Heart left ventricle (tissue), 16 donors: Measurements from ENCODE around the gene RAB1A. TPM values are rescaled to one million over a fixed set of nuclear protein-coding genes. Genes with fewer than 3 reads are reported as not detected.

ENCODE experiments used
- ATAC-seq, 4 donors: fragments of 200-7000 bp; cut with Tn5 transposase; one replicate each; pipeline ENCODE4 v1.9.1; 2020 to 2022; ENCODE audit warnings: moderate library complexity in 4 of 4, mild to moderate bottlenecking in 3 of 4, moderate number of reproducible peaks in 1 of 4
- DNase-seq, 5 donors: peaks; one replicate each; pipeline ENCODE4 v3.0.0-alpha.2; 2020
- H3K27ac ChIP-seq, 12 donors: fragments of 200-600 bp; sonication (generic) in 4 of 12; one replicate each; pipeline versions ENCODE4 v1.5.0 to v1.8.0; 2016 to 2022; ENCODE audit warnings: mild to moderate bottlenecking in 2 of 12
- H3K27me3 ChIP-seq, 9 donors: fragments of 200-600 bp; sonication (generic) in 2 of 9; one replicate each; pipeline versions ENCODE4 v1.5.1 to v1.8.0; 2016 to 2022; ENCODE audit warnings: mild to moderate bottlenecking in 3 of 9
- H3K36me3 ChIP-seq, 9 donors: fragments of 200-600 bp; sonication (generic) in 2 of 9; one replicate each; pipeline versions ENCODE4 v1.5.0 to v1.8.0; 2018 to 2022; ENCODE audit warnings: mild to moderate bottlenecking in 2 of 9
- H3K4me1 ChIP-seq, 12 donors: fragments of 200-600 bp; sonication (generic) in 4 of 12; one replicate each; pipeline versions ENCODE4 v1.5.0 to v1.8.0; 2016 to 2022; ENCODE audit warnings: mild to moderate bottlenecking in 3 of 12
- H3K4me3 ChIP-seq, 12 donors: fragments of 200-600 bp; sonication (generic) in 4 of 12; one replicate each; pipeline versions ENCODE4 v1.5.0 to v1.8.0; 2017 to 2022; ENCODE audit warnings: mild to moderate bottlenecking in 9 of 12, moderate library complexity in 4 of 12
- H3K9me3 ChIP-seq, 12 donors: fragments of 200-600 bp; sonication (generic) in 4 of 12; one replicate each; pipeline versions ENCODE4 v1.5.0 to v1.8.0; 2016 to 2022; ENCODE audit warnings: mild to moderate bottlenecking in 1 of 12
- POLR2A ChIP-seq, 2 donors: fragments of 450-650 bp; IDR thresholded peaks; one replicate each; pipeline ENCODE4 v1.6.1; 2017; ENCODE audit warnings: antibody characterized with exemption in 2 of 2, mild to moderate bottlenecking in 2 of 2, moderate library complexity in 2 of 2
- WGBS, 4 donors: extraction: QIAGEN DNeasy Blood & Tissue Kit in 2 of 4; methylation state at CpG; one replicate each; pipeline versions ENCODE4 v1.1.5 to v1.1.7; 2013 to 2018; 5-methylcytosine and 5-hydroxymethylcytosine counted together
- intact Hi-C, 10 donors: fragments of 100-400 bp; cut with DNase I; formaldehyde crosslinking; loops; one replicate each; pipeline versions ENCODE4 v1.11.1 to v1.14.2; 2022
- polyA plus RNA-seq, 2 donors: library from polyadenylated mRNA; stranded (reverse); fragments of 200-250 nt; gene quantifications; one replicate each; pipeline ENCODE4 v1.2.3, GENCODE V29; 2013
- total RNA-seq, 9 donors: library from RNA; depleted of rRNA in 2 of 9; stranded (reverse); fragments of >200 nt in 2 of 9; fragmentation: NEBNext Ultra II Directional in 3 of 9; extraction: Animal tissue kit (Norgen Biotek cat#: 25700) in 3 of 9; gene quantifications; one replicate each; pipeline versions ENCODE4 v1.1.0 to v1.2.4, GENCODE V29; 2016 to 2023
- TF ChIP-seq, protein P1 (sequence below), 12 donors: fragments of 200-600 bp; sonication (generic) in 4 of 12; IDR thresholded peaks; one replicate each; pipeline versions ENCODE4 v1.5.0 to v1.8.0; 2018 to 2022; ENCODE audit warnings: antibody characterized with exemption in 12 of 12, mild to moderate bottlenecking in 5 of 12
- donor health status: ischemic (EF 13 %, LVEDD 7.1; RV severe dilation, severe dysfunction).
- donor health status: healthy with polysubstance abuse.
- donor health status: DM: no; HTN: yes; CAD: no.
- donor health status: DM: no; HTN: no; CAD: no.
- donor health status: ischemic (EF 25% LVEDD 6.9; RV normal size, moderate dysfunction).
- donor health status: ischemic (EF 25% LVEDD 5.7; RV mildly dilated, moderate dysfunction).
- donor health status: healthy.
- donor health status: DM: yes; HTN: yes; CAD: no.
- donor health status: ischemic (EF 35%, LVEDD 5.7; RV mildly dilated, moderate dysfunction).
- donor health status: nonischemic (EF 11% LVEDD 7.7; RV severe dilation, severe dysfunction).
- donor health status: DM: yes; HTN: yes; CAD: no.
- donor health status: PGD.
- donor health status: ischemic (EF 29% LVEDD 5.4; RV normal size, mild dysfunction).
- donor health status: nonischemic (EF 23%, LVEDD 6.1; RV moderate dilation, normal function).

RAB1A gene
- total and polyA plus RNA-seq, 11 donors: 49.0 to 164 (median 118) TPM

DNA sequence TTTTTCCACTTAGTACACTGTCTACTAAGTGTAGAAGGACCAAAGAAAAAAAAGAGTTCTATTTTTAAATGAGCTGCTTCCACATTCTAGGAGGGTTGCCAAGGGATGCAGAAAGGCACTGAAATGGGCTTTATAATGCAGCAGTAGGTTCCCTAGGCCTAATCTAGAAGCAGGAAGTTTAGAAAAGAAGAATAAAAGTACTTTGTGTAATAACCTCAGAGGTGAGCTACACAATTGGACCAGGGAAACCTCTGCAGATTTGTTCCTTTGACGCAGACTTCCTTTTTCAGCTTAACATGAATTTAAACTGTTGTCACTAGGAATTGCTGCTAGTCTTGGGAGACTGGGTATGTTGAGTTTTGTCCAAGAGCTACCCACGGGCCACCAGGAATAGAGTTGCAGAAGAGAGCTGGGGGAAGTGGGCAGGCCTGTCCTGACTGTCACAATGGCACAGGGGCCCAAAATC lies 34.6 kb upstream of the RAB1A start:
- H3K27ac ChIP-seq: peak overlapping the region in 10 of 12 donors; percentile 26 to 78 (median 60)
- ATAC-seq (peak; percentile 76 to 93 (median 85)), DNase-seq (peak in 2 of 5 donors; percentile 38 to 40)
- TF ChIP-seq, protein P1, sequence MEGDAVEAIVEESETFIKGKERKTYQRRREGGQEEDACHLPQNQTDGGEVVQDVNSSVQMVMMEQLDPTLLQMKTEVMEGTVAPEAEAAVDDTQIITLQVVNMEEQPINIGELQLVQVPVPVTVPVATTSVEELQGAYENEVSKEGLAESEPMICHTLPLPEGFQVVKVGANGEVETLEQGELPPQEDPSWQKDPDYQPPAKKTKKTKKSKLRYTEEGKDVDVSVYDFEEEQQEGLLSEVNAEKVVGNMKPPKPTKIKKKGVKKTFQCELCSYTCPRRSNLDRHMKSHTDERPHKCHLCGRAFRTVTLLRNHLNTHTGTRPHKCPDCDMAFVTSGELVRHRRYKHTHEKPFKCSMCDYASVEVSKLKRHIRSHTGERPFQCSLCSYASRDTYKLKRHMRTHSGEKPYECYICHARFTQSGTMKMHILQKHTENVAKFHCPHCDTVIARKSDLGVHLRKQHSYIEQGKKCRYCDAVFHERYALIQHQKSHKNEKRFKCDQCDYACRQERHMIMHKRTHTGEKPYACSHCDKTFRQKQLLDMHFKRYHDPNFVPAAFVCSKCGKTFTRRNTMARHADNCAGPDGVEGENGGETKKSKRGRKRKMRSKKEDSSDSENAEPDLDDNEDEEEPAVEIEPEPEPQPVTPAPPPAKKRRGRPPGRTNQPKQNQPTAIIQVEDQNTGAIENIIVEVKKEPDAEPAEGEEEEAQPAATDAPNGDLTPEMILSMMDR (IDR thresholded peaks at IDR 0.05): no peak
- TF ChIP-seq POLR2A (IDR thresholded peaks at IDR 0.05): no peak
- H3K27me3 ChIP-seq: no peaks in the 10 kb centered on the region
- no peak overlapping the region for H3K4me3 ChIP-seq
- no peaks in the 10 kb centered on the region for H3K9me3 ChIP-seq
- H3K36me3 ChIP-seq: no peaks in the 10 kb centered on the region
- 27 to 39% (median 30%) methylated on average over 2 of the region's 2 CpGs for WGBS, 4 donors
- intact Hi-C loops: loop anchor here in 3 of 10 donors (2.0 to 10.0 kb wide), 4 partner anchors 34 to 250 kb away; partner anchors contain the start of gene RAB1A (in 1 of the 3)
- H3K4me1 ChIP-seq: peaks cover 0 to 41% (median 16%) of the 10 kb centered on the region in 12 donors

DNA sequence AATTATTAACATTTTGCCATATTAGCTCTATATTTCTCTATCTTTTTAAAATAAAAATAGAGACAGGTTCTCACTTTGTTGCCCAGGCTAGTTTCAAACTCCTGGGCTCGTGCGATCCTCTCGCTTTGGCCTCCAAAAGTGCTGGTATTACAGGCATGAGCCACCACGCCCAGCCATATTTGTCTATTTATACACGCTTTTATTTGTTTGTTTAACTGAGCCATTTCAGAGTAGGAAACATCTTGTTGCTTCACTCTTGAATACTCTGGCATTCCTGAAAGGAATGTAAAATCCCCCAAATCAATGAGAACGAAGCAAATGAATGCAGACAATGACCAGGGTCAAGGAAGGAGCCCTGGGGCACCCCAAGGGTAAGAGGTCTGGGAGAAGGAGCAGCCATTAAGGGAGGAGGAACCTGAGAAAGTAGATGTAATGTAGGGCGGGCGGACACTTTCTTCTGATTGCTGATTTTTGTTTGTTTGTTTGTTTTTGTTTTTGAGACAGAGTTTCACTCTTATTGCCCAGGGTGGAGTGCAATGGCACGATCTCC lies 31.7 kb upstream of the RAB1A start:
- H3K4me1 ChIP-seq: peaks cover 0 to 50% (median 16%) of the 10 kb centered on the region in 12 donors
- TF ChIP-seq, protein P1 (IDR thresholded peaks at IDR 0.05): no peak
- TF ChIP-seq POLR2A (IDR thresholded peaks at IDR 0.05): no peak
- DNase-seq (no peak), ATAC-seq (no peak)
- 92 to 95% (median 94%) methylated on average over 9 of the region's 9 CpGs for WGBS, 4 donors
- H3K4me3 ChIP-seq: no peak overlapping the region
- H3K27ac ChIP-seq: no peak overlapping the region
- H3K27me3 ChIP-seq: no peaks in the 10 kb centered on the region
- H3K9me3 ChIP-seq: no peaks in the 10 kb centered on the region
- intact Hi-C loops: loop anchor here in 1 of 10 donors (10.0 kb wide), 2 partner anchors 97 to 247 kb away; no protein-coding TSS in a partner anchor
- H3K36me3 ChIP-seq: no peaks in the 10 kb centered on the region

DNA sequence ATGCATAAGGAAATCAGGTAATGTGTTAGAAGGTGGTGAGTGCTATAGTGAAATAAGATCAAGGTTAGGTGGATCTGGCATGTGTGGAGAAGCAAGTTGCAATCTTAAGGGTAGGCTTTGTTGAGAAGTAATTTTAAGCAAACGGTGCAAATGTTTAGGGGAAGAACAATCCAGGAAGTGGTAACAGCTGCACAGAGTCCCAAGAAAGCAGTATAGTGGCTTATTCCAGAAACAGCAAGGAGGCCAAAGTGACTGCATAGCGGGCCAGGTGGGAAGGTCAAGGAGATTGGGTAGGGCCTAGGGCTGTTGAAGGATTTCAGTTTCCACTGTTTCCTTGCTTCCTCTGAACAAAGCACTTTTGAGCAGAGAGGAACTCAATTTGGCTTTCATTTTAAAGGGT lies 30.0 kb upstream of the RAB1A start:
- Histone ChIP-seq H3K36me3 (no peaks in the 10 kb centered on the region), H3K4me1 (peaks cover 0 to 40% (median 15%) of the 10 kb centered on the region in 12 donors), H3K27ac (peak overlapping the region in 1 of 12 donors; percentile 40), H3K9me3 (no peaks in the 10 kb centered on the region), H3K27me3 (no peaks in the 10 kb centered on the region), H3K4me3 (no peak overlapping the region)
- no peak for DNase-seq
- peak in 2 of 4 donors; percentile 27 to 40 for ATAC-seq
- intact Hi-C loops: loop anchor here in 1 of 10 donors (10.0 kb wide), 2 partner anchors 95 to 245 kb away; no protein-coding TSS in a partner anchor
- WGBS, 4 donors: 71 to 84% (median 74%) methylated on average over 2 of the region's 2 CpGs
- no peak for TF ChIP-seq POLR2A (IDR thresholded peaks at IDR 0.05)
- TF ChIP-seq, protein P1 (IDR thresholded peaks at IDR 0.05): no peak

DNA sequence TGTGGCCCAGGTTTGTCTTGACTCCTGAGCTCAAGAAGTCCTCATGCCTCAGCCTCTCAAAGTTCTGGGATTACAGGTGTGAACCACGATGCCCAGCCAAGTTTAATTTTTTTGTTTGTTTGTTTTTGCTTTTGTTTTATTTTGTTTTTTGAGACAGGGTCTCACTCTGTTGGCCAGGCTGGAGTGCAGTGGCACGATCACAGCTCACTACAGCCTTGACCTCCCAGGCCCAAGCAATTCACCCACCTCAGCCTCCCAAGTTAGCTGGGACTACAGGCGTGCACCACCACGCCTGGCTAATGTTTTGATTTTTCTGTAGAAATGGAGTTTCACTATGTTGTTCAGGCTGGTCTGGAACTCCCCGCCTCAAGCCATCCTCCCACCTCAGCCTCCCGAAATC lies 29.4 kb upstream of the RAB1A start:
- intact Hi-C loops: no loop called here
- ATAC-seq: no peak
- Histone ChIP-seq H3K27ac (no peak overlapping the region), H3K4me1 (peaks cover 0 to 34% (median 11%) of the 10 kb centered on the region in 12 donors), H3K9me3 (no peaks in the 10 kb centered on the region), H3K27me3 (no peaks in the 10 kb centered on the region), H3K4me3 (no peak overlapping the region), H3K36me3 (no peaks in the 10 kb centered on the region)
- TF ChIP-seq, protein P1 (IDR thresholded peaks at IDR 0.05): no peak
- DNase-seq: no peak
- WGBS, 4 donors: 92 to 98% (median 97%) methylated on average over 6 of the region's 6 CpGs
